GM19023 (cell line): ENCODE results near the gene TRIM16.
"Not testable (repeated sequence)": the region's sequence is repeated elsewhere in the genome, so short reads cannot be mapped to it uniquely, and the experiment has no call there.

Source experiments
- ATAC-seq: cut with Tn5 transposase; IDR thresholded peaks from one replicate; pipeline ENCODE4 v1.9.1; 2021; ENCODE audit warnings: mild to moderate bottlenecking, moderate library complexity; ENCODE audit not compliant: unreplicated experiment

TRIM16 gene

DNA sequence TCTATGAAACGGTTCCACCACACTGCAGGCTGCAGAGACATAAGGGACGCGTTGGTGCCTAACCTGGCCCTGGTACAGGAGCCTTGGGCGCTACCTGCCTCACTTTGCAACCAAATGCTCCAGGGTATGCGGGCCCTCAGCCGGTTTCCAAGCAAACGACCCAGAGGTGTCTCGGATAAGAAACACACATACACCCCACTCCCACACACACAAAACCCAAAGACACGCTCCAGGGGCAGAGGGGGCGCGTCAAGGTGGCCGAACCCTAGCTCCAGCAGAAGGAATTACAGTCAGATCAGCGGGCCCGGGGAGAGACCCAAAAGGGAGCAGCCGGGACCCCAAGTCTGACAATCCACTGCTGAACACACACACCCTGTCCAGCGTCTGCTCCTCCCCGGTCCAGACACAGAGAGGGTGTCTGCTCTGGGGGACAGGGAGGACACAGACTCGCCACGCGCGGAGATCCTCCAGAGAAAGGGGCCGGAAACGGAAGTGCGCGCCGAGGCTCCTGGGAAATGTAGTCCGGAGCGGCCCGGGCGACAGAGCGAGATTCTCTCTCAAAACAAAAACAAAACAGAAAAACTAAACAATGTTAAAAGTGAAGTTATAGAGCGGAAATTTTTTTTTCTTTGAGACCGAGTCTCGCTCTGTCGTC is at the start of gene TRIM16:
TSS of gene TRIM16 (minus strand) at position 488 of the 655 bp plus-strand sequence. CDS start 32,702 bp downstream, outside the sequence.
- peak; percentile 88 for ATAC-seq

- not testable (repeated sequence) for ATAC-seq
Measured at GRCh38 chr17:15733174-15733789, 49.2 kb upstream of the TRIM16 start.

DNA sequence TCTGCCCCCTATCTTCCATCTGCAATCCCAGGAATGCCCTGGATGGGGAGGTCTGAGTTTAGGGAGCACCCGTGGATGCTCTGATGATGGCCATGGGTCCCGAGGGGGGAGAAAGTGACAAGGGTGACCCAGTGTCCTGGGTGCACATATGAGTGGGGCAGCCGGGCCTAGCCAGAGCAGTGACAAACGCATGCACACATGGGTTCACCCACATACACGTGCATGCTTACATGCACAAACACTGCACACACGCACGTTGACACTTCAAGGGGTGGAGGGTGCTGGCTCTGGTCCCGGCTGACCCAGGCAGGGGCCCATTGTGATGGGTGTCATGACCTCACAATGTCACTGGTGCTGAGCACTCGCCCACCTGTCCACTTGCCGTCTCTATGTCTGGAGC is 47.8 kb upstream of the TRIM16 start, which contains the start of gene TBC1D26:
TSS of gene TBC1D26 (plus strand) at position 384 of the 400 bp plus-strand sequence. CDS start 3,066 bp downstream, outside the sequence.
- ATAC-seq = not testable (repeated sequence)

DNA sequence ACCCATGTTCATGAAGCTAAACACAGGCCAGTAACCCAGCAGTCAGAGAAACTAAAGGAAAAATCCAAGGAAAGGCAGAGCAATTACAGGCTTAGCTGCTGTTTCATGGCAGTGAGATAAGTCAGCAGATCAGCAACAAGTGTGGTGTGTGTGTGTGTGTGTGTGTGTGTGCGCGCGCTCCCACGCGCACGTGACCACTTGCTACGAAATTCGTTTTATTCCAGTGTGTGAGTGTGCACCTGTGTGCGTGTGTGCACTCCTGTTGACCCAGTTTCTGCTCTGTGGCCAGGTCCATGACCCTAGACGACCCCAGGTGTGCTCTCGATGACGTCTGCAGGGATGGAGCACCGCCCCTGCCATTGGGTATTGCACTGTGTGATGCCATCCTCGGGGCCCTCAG is 46.4 kb upstream of the TRIM16 start:
- not testable (repeated sequence) for ATAC-seq

DNA sequence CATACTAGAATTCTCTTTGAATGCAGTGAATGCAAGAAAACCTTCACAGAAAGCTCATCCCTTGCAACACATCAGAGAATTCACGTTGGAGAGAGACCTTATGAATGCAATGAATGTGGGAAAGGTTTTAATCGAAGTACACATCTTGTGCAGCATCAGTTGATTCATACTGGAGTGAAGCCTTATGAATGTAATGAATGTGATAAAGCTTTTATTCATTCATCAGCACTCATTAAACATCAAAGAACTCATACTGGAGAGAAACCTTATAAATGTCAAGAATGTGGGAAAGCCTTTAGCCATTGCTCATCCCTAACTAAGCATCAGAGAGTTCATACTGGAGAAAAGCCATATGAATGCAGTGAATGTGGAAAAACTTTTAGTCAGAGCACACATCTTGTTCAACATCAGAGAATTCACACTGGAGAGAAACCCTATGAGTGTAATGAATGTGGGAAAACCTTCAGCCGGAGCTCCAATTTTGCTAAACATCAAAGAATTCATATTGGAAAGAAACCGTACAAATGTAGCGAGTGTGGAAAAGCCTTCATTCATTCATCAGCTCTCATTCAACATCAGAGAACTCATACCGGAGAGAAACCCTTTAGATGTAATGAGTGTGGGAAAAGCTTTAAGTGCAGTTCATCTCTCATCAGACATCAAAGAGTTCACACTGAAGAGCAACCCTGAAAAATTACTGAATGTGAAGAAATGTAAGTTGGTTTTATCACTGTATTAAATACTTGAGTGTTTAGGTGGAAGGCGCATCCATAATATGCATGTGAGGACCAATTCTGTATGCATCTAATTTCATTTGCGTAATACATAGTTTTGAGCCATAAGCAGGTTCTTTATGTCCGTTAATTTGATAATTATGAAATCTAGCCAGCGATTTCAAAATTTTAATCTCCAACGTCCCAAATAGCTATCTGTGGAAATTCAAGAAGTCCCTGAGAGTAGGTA is 32.8 kb upstream of the TRIM16 start:
- not testable (repeated sequence) for ATAC-seq

- ATAC-seq = not testable (repeated sequence)
Measured at GRCh38 chr17:15708879-15709278, 24.8 kb upstream of the TRIM16 start.

DNA sequence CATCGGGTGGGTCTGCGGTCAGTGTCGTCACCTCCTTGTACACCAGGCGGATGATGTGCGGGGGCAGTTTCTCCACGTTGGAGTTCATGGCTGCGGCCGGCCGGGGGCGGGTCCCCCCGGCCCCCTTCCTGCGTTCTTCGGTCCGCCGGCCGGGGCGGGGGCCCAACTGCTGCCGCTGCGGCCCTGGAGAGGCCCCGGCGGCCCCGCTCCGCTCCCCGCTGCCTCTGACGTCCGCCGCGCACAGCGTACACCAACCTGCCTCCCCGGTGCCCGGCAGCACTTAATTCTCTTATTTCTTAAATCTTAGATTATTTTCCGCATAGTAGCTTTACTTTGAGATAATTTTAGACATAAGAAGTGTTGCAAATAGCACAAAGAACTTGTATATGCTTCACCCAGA is 20.7 kb upstream of the TRIM16 start:
- not testable (repeated sequence) for ATAC-seq

DNA sequence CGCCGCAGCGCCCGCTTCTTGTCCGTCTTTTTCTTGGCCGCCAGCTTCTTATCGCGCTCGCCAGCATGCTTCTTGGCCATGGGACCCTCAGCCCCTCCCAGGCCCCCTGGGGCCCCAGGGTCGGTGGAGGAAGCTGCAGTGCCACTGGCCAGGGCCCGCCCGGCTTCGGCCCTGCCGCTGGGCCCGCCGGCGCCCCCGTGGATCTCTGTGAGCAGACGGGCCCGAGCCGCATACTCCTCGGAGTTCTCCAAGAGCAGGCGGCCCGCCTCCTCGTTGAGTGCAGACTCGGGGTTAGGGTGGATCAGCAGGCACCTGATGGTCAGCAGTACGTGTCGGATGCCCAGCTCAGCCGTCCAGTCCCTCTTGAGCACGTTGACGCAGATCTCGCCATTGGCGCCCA is 20.1 kb upstream of the TRIM16 start:
- not testable (repeated sequence) for ATAC-seq

DNA sequence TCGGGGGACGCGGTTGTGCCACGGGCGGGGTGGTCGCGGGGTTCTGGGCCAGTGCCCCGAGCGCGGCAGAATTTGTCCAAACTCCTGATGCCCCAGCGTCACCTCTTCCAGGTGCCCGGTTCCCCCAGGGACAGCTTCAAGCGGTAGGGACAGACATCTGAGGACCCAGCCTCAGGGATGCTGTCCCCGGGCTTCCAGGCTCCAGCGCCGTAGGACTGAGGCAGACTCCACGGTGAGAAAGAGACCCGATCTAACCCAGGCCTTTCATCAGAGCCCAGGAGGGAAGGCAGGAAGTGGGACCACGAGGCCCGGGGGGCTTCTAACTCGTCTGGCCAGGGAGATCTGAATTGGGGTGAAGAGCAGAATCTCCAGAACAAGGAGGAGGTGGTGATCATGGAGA is 15.8 kb upstream of the TRIM16 start:
- peak; percentile 6 for ATAC-seq

DNA sequence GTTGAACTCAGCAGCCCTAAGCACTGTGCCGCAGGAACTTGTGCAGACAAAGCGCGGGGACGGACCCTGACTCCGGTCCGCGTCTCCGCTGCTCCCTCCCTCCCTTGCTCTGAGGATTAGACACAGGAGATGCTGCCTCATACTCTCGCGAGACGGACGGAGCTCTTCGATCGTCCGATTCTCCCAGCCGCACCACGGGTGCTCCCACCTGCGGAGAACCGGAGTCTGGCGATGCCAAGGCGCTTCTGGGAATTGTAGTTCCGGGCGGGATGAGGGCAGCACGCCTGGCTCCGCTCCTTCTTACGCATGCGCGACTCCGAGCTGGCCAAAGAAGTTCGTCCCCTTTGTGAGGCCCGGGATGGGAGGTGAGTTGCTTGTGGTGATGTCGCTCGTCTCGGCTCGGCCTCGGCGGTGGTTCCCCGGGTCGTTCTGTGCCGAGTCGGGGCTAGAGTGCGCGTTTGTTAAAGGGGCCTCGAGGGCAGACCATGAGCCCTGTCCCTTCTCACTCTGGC is 15.4 kb upstream of the TRIM16 start, which contains the start of gene ZNF286A:
TSS of gene ZNF286A (plus strand) at position 340 of the 512 bp plus-strand sequence. CDS start 578 bp downstream, outside the sequence.
- peak; percentile 97 for ATAC-seq

DNA sequence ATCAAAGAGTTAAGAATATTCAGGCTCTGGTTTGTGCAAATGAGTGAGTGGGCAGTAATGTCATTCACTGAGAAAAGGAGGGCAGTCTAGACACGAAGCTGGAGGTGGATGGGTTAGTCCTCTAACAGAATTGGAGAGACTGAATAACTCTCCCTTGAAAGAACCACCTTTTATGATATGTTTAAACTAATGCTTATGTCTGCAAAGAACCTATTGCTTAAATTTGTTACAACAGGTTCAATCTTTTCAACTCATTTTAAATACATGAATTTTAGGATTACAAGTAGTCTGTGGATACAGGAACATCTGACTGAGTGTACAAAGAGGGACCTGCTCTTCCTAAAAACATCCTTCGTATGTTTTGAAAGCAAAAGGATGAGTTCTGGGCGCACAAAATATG is 14.9 kb upstream of the TRIM16 start:
- not testable (repeated sequence) for ATAC-seq

GRCh38 chr17:15687494-15687893 is 3.4 kb upstream of the TRIM16 start:
- ATAC-seq = not testable (repeated sequence)

- ATAC-seq = not testable (repeated sequence)
Measured at GRCh38 chr17:15683135-15683534, 976 bp downstream of the TRIM16 start.

- ATAC-seq = not testable (repeated sequence)
Measured at GRCh38 chr17:15675991-15676390, 8.1 kb downstream of the TRIM16 start.

DNA sequence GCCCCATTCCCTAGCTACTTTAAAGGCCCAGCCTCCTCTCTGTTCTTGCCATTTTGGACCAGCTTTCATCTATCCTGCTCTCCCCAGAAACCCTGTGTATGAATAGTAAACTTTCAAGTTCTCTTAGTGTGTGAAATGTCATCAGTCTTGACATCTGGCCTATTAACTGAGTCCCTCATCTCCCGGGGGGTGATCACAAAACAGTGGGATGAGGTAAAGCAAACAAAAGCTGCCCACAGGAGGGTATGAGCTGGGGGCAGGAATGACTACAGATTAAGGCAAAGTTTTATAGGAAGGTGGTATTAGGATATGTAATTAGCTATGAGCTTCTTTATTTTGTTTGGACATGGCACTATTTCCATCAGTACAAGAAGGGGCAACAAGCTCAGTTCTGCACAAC is 9.5 kb downstream of the TRIM16 start:
- ATAC-seq = not testable (repeated sequence)

DNA sequence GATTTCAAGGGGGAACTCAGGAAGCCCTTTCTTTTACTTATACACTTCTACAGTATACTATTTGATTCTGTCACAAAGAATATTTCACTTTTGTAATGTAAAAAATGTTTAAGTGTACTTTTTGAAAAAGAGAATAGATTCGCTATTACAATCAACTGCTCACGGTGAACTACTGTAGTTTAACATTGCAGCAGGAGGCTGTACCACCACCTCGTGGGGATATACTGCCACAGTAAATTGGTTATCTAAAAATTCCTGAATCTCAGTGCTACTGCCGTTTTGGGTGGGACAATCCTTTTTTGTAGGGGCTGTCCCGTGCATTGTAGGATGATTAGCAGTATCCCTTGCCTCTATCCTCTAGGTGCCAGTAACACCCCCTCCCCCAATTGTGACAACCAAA is 14.6 kb downstream of the TRIM16 start:
- not testable (repeated sequence) for ATAC-seq

DNA sequence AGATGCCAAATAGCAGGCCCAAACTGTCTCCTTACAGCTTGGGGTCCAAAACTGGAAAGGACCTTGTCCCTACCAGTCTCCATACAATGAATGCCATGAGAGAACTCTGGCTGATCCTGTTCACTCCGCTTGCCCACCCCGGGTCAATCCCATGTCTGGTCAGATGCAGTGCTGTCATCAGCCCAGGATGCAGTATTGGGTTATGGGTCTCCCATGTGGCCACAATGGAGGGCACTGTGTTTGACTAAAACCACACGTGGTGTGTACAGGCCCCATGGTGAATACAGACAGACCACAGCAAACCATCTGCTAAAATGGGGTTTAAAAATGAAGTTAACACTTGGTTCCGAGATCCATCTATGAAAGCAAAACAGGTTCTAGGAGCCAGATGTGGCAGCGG is 20.4 kb downstream of the TRIM16 start:
- no peak for ATAC-seq

DNA sequence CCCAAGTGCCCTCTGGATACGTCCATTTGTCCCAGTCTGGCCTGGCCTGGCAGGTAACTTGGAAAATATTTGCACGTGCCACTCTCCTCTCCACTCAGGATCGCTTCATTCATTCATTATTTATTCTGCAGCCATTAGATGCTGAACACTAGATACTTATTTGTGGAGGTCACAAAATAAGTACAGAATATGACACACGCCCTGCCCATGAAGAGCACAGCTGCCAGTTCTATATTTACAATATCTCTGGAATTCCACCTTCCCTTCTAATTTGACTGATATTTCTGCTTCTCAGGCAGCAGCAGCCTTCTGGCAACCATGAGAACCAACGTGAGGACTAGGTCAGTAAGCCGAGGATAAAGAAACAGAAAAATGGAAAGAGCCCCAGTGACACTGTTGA is 20.9 kb downstream of the TRIM16 start:
- no peak for ATAC-seq

GRCh38 chr17:15662681-15663080 is 21.4 kb downstream of the TRIM16 start:
- ATAC-seq = no peak

DNA sequence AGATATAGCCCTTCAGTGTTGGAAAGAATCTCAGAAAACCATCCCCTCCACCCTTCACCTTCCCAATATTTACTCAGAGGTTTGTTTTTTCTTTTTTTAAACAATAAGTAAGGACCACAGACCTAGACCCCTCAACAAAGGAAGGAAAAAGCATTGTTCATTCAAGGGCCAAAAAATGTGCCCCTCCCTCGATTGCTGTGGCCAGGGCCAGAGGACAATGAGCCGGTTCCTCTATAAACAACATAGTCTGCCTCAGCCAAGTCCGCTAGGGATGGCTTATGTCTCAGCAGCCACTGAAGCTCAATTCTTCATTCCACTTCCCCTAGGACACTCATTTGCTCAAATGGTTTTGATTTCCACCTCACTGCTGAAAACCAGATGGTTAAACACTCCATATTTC is 24.0 kb downstream of the TRIM16 start:
- ATAC-seq = no peak

DNA sequence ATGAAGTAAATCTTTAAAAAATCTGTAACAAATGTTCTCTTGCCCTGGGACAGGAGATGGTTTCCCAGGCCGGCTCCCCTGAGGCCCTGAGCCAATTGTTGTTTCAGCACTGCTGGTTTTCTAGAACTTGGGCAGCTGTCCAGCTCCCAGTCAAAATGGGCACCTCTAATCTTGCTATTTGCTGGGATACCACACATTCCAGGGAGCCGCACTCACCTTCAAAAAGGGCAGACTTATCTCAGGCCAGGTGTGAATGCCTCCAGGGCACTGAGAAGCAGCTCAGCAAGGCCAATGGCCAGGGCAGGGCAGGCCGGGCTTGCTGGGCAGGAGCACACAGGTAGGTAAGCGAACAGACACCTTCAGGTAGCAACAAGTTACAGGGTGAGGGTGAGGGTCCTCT is 24.4 kb downstream of the TRIM16 start:
- ATAC-seq = no peak
